ENCODE data around the gene METTL25B.

Gene METTL25B

DNA sequence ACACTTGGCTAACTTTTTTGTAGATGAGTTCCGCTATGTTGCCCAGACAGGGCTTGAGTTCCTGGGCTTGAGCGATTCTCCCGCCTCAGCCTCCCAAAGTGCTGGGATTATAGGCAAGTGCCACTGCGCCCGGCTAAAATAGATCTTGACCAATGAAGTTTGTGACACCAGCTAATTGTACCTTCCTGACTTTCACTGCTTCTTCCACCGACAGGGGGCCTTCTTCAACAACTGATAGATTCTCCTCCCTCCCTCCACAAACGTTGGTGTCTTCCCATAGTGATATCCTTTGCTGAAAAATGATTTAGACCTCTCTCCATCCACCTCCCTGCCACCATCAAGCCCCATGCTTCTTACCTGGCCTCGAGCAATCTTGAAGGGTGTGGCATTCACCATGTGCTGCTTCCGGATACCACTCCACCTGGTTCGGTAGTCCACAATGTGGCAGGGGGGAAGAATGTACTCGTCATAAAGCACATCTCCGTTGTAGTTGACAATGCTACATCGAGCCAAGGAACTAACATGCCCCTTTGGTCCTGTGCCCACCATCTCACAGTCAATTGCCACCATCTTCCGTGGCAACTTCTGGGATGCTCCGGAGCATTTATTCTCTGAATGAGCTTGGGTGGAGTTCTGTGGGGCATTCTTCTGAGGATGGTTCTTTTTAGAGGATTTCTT, 1.6 kb upstream of the METTL25B start:
- peak; percentile 70 for DNase-seq (ENCODE audit: low spot score)

DNA sequence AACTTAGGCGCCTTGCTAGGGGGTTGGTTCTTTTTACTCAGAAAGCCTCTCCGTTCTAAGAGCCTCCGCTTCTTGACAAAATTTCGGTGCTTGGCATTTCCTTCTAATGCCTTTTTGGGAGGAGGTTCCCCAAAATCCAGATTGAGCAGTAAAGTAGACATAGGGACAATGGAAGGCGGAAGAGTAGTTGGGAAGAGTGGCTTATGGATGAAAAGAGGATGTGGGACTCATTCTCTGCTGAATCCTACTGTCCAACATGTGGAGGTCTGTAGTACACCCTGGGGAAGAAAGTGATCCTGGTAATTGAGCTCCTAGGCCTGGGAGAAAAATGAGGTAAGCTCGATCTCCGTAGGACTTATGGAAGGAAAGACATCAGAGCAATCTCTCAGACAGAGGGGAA, 777 bp upstream of the METTL25B start:
- DNase-seq (ENCODE audit: low spot score): no peak

DNA sequence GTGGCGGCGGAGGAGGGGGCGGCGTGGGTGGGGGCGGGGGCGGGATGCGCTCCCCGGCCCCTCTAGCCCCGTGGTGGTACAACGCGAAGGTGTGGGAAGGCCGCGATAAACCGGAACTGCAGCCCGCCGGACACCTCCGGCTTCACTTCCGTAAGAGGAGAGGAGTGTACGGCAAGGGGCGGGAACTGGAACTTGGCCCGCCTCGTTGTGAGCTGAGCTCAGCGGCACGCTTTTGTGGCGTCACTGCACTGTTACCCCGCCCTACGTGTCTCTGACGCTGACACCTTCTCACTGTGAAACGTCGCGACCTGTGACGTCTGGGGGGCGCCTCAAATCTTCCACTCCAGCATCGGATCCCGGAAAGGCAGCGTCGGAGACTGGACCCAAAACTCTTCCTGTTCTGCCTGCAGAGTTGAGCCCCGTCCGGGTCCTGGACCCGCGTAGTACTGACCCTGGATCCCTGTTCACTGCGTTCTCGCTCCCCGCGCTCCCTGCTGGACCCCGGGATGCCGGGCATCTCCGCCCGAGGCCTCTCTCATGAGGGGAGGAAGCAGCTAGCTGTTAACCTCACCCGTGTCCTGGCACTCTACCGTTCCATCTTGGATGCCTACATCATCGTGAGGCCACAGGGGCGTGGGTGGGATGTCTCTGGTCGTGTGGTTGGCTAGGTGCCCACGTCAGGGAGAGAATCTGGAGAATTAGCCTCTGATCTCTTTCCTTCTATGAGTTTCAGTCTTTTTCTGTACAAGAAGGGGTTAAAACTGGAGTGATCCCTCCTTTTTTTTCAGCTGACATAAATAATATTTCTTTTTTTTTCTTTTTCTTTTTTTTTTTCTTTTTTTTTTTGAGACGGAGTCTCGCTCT, 562 bp downstream of the METTL25B start, which contains the start of gene ISG20L2:
ISG20L2 (minus strand) TSS at position 168 of the 864 bp plus-strand sequence. CDS start 1,114 bp downstream, outside the sequence.
- peak; percentile 95 for DNase-seq (ENCODE audit: low spot score)

DNA sequence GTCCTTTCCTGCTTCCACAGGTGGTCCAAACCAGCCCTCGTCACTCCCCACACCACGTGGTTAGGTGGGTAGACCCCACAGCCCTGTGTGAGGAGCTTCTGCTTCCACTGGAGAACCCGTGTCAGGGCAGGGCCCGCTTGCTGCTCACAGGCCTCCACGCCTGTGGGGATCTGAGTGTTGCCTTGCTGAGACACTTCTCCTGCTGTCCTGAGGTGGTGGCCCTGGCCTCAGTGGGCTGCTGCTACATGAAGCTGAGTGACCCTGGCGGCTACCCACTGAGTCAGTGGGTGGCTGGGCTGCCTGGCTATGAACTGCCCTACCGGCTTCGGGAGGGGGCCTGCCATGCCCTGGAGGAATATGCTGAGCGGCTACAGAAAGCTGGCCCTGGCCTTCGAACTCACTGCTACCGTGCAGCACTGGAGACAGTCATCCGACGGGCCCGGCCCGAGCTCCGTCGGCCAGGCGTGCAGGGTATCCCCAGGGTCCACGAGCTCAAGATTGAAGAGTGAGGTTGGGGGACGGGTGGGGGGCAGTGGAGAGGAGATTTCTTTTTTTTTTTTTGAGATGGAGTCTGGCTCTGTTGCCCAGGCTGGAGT, 5.8 kb downstream of the METTL25B start:
- no peak for DNase-seq (ENCODE audit: low spot score)

DNA sequence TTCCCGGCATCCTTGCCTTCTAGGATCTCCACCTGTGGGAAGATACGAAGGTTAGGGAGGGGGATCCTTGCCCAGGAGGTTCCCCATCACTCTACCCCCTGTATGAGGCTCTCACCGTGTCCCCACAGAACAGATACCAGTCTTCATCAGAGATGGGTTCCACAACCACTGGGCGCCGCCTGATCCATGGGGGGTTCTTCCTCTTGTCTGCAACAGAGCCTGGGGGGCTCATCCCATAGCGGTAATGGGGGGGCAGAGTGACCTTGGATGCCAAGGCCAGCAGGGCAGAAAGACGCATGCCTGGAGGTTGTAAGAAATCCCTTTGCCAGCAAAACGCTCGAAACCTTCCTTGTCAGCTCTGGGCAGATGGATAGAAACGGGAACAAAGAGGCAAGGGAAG, 10.1 kb downstream of the METTL25B start:
- no peak for DNase-seq (ENCODE audit: low spot score)

DNA sequence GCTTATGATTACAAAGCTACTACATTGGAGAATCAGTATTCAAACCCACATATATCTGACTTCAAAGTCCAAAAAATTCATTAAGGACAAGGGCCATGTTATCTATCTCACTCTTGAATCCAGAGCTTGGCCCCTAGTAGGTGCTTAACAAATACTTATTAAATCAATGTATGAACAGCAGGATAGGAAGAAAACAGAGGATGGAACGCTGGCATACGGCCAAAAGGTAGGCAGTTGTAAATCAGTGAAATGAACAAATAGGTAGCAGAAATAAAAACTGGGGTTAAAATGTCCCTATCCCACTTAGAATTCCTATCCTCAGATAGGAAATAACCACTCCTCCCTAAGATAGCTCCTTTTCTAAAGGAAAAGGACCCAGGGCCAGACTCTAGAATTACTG, 10.6 kb downstream of the METTL25B start:
- DNase-seq (ENCODE audit: low spot score): no peak

DNA sequence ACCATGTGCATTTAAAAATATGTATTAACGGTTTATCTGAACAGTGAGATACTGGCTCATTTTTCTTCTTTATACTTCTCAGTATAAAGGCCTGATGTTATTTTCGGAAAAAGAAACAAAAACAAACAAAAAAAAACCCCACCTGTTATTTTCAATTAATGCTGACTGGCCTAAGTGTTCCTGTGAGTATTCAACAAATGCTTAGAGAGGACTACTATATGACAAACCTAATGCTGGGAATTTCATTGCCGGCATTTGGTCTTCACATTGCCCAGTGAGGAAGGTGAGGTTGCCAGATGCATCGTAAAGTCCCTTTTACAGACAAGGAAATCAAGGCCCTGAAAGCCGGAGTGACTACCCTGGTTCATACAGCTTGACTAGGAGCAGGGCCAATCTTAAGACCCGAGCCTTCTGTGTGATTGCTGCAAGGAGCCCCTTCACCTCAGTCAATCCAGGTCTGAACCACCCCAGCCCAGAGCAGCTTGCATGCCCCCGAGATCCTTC, 12.0 kb downstream of the METTL25B start:
- DNase-seq (ENCODE audit: low spot score): no peak

DNA sequence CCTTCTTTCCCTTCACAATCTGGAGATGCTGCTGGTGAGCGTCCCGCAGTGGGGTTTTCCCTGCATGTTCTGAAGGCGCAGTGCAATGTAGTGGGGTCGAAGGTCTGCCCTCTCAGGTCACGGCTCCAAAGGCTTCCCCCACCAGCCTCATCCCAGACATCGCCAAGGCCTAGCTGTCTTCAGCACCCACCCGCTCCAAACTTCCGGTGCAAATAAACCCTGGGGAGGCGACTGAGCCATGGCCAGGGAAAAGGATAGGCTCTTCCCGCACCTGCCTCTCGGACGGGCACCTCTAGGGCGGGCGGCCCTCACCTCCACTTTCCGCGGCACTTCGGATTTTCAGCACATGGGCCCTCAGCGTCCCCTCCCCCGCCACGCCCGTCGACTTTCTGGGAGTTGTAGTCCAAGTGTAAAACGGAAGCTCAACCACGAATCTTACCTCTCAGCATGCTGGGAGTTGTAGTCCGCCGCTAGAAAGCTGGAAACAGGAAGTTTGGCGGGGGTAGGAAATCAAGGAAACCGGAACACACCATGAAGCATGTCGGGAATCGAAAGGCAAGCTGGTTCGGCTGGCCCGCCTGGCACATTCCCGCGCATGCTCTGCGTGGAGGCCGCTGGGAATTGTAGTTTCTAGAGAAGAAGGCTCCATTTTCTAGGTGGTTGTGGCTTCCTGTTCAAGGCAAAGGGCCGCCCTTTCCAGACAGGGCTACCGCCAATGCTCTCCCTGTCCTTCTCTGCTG, 12.6 kb downstream of the METTL25B start, which contains the start of gene MRPL24:
MRPL24 (minus strand) TSS at position 348 of the 740 bp plus-strand sequence. CDS start 2,384 bp downstream, outside the sequence.
- DNase-seq (ENCODE audit: low spot score): peak; percentile 96

DNA sequence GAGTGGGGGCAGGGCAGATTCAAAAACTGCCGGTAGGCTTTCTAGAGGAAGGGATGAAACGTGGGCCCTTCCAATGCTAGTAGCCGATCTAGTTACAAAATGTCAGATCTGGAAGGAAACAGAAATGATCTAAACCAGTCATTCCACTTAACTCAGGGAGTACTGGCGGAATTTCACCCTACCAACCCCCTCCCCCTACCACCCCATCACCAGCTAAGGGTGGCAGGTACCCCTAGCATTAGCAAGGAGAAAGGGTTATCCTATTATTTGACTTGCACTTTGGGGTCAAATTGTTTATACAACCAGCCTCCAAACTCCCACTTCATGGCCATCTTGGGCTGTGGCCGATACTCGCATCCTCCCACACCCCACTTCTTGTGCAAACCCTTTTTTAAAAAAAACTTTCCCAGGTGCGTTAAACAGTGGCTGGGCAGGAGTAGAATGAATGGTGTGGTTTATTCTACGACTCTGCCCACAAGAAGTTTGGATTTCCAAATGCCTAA, 13.3 kb downstream of the METTL25B start:
- no peak for DNase-seq (ENCODE audit: low spot score)

DNA sequence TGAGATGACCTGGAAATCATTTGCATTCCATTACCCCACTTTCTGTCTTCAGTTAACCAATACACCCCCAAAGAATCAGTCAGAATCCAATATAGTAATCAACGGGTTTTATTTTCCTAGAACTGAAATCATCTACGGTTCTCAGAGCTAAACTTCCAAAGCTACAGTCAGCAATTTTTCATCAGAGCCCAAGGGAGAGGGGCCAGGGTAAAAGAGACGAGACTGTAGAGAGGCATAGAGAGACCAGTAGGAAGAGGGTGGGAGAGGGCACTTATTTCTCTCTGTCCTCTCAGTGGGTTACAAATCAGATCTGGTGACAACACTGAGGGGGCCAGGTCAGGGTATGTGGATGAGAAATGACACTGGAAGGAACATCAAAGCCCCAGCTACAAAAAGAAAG, 13.7 kb downstream of the METTL25B start:
- no peak for DNase-seq (ENCODE audit: low spot score)

DNA sequence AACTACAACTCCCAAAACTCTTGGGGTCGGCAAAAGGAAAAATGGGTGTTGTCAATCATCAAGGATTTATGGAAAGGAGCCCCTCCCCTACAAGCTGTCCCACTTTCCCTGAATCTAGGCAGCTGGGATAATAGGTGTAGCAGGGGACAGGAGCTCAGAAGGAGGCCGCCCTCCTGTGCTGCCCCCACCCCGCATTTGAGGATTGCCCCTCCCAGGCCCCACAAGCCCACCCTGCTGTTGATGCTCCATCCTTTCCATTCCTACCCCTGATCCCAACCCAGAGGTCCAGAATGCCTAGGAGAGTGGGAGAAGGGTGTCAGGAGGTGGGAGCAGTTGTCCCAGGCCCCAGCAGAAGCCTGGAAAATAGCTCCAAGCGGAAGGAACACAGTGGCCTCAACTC, 14.5 kb downstream of the METTL25B start:
- DNase-seq (ENCODE audit: low spot score): no peak

DNA sequence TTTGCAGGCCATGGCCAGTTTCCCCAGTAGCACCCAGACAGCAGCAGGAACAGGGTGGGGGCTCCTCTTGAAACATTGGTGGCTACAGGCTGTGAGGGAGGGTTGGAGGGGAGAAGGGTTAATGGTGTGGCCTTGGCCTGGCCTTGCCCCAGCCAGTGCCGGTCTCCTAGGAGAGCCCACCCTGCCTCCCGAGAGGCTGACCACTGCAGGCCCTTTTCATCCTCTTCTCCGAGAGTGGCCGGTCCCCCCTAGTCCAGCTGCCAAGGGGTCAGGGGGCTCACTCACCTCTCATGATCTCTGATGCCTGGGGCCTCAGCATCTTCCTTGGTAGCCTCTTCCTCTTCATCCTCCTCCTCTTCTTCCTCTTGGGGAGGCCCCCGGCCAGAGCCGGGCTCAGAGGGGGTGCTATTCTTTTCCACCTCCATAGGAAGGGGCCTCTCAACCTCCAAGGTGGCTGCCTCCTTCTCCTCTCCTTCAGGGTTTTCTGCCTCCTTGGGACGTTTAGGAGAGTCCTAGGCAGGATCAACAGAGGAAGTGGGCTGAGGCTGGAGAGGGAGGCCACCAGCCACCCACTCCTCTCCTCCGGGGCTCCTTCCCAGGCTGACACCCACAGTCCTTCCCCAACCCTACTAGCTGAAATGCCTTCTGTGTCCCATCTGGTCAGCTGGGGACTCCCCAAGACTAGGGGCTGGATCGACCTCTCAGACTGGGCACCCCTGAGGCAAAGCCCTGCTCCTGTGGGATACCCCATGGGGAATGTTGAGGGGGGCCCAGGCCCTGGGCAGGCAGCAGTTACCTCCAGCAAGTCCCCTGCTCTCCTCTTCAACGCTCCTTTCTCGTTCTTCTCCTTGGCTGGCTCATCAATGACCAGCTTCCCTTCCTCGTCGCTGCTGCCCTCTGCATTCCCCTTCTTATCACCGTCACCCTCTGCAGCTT, 15.4 kb downstream of the METTL25B start:
- no peak for DNase-seq (ENCODE audit: low spot score)

DNA sequence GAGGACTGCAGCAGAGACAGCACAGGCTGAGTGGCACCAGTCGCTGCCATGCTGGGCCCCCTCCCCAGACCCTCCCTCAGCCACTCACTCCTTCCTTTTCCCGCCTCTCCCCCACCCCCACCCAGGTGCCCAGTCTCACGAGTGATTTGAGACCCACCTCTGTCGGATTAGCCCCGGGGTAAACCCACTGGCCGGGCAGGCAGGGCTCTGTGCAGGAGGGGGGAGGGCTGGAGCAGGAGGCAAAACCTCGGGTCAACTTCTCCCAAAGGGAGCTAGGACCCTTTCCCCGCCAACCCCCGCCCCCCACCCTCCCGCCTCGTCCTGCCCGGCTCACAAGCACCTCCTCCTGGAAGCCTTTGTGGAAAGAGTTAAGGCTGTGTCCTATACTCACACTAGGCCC, 16.1 kb downstream of the METTL25B start:
- DNase-seq (ENCODE audit: low spot score): no peak

DNA sequence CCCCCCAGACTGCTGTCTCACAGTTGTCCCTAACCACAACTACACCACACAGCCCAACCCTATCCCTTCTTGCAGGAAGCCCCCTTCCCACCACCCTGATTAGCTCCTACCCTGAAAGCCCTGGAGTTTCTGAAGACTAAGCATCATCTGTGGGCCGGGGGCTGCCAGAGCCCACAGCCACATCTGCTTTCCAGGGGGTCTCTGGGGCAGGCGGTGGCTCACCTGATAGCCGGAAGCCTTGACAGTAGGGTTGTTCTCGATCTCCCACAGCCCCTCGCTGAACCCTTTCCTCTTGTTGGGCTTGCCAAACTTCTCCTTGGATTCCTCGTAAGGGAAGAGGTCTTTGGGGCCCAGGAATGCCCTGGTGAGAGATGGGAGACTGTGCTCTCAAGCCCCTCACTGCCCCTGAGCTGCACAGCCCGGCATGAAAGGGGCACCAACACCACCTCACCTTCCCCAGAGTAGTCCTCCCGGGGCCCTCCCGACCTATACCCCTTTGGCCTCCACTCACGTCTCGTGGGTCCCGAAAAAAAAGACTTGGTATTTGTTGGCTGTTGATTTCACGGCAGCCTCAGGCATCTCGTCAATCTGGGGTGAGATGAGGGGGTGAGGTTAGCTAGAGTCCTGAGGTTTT, 16.6 kb downstream of the METTL25B start:
- no peak for DNase-seq (ENCODE audit: low spot score)

DNA sequence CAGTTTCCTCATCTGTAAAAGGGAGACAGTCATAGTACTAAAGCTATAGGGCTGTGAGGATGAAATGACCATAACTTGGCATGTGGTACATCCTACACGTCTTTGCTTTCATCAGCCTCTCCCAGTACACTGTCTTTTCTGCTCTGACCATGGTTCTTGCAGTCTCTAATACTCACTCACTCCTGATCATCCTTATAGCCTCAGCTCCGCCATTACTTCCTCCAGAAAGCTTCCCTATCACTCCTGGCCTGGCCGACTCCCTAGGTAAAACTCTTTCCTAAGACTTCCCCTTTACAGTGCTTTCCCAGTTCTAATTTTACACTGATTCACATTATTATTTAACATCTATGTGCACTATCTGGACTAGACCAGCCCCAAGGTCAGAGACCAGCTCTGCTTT, 17.6 kb downstream of the METTL25B start:
- no peak for DNase-seq (ENCODE audit: low spot score)

DNA sequence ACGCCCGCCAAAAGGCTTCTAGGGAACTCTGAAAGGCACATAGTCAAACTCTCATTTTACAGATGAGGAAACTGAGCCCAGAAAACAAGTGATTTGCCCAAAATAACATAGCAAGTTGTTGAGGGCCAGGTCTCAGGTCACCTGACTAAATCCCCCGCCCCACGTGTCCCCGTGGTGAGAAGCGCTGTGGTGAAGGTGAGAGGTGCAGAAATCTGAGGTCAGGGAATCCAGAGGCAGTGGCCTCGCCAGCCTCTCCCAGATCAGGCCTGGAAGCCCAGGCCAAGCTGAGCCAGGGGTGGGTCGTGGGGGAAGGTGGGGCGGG, 18.1 kb downstream of the METTL25B start:
- DNase-seq (ENCODE audit: low spot score): no peak

DNA sequence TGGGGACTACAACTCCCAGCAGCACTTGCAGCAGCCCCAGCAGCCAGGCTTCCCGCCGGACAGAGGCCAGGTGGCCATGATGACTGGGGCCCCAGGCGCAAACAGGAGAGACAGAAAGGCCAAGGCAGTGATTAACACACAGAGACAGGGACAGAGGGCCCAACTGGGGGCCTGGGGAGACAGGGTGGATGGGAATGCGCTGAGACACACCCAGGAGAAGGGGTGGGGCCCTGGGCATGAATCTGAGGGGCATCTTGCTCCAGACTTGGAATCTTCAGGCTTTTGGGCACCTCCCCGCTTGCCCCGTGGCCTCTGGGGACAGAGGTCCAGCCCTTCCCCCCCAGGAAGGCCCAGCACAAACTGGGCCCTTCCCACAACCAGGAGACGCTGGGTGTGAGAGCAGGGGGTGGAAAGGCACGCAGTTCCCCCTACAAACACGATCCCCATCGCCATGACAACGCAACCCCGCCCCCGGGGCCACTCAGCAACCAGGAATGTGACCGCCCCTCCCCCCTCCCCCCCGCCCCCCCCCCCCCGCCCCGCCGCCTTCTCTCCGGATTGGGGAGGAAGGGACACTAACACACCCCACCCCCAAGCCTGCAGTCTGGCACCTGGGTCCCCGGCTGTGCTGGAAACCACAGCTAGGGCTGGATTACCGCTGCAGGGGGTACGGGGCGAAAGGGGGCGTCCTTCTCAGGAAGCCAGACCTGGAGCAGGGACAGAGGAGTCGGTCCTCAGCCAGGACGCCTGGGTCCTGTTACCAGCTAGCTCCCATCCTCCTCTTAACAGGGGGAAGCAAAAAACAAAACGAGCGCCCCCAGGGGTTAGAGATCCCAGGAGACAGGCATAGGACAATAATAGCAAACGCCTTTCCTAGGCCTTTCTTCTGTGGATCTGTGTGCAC, 18.7 kb downstream of the METTL25B start:
- peak; percentile 94 for DNase-seq (ENCODE audit: low spot score)

DNA sequence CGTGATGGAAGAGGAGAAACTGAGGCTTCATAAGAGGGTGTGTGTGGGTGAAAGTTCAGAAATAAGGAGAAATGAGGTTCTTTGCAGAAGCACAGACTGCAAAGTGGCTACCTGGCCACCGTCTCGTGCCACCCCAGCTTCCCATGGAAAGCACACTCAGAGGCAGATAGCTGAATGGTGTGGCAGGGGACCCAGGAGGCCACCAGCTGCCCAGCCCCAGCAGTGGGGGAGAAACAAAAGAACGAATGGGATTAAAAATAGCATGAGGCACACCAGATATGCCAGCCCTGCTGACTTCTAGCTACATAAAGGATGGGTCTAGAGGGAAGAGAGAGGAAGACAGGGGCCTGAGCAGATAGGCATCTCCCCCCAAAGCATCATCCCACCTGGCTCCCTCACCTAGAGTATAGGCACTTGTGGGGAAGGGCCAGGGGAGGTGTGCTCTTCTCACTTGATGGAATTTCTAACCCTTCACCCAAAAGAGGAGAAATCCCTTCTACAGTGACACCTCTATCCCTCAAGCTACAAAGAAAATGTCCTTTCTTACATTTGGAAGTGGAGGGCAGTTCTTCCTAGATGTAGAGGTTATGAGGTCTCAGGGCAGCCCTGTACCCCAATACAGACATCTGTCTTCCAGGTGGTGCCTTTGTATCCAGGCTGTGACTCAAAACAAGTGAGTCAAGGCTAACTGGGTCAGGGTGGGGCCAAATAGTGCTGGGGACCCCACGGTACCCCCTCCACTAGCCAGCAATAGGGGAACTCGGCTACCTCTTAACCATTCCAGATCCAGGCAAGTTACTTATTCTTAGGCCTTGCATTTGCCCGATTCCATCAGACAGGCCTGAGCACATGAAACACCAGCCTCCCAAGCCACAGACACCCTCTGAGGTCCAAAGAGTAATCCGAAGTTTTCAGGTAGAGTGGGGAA, 19.7 kb downstream of the METTL25B start:
- no peak for DNase-seq (ENCODE audit: low spot score)

Measured in ecto neural progenitor cell (in vitro differentiated cells).